Trophoblast cell (in vitro differentiated cells and primary cell): ENCODE measurements around the gene GPR143.

ENCODE experiments used
- DNase-seq, 2 donors: peaks; one replicate each; pipeline ENCODE4 v3.0.0-alpha.2; 2016
- H2AFZ ChIP-seq: 2 replicates; pipeline ENCODE4 v1.6.1; 2013; ENCODE audit warnings: low read length, moderate library complexity, mild to moderate bottlenecking; ENCODE audit not compliant: insufficient read depth, poor library complexity
- H2AK5ac ChIP-seq: 2 replicates; pipeline ENCODE4 v1.6.1; 2013; ENCODE audit warnings: mild to moderate bottlenecking, low read length
- H2BK120ac ChIP-seq: 2 replicates; pipeline ENCODE4 v1.6.1; 2013; ENCODE audit warnings: low read length, mild to moderate bottlenecking, moderate library complexity; ENCODE audit not compliant: insufficient read depth, poor library complexity
- H2BK12ac ChIP-seq: 2 replicates; pipeline ENCODE4 v1.6.1; 2013; ENCODE audit warnings: mild to moderate bottlenecking, low read length, moderate library complexity
- H2BK5ac ChIP-seq: 2 replicates; pipeline ENCODE4 v1.6.1; 2013; ENCODE audit warnings: low read length, low read depth, moderate library complexity, mild to moderate bottlenecking; ENCODE audit not compliant: poor library complexity
- H3K14ac ChIP-seq: 2 replicates; pipeline ENCODE4 v1.6.1; 2013; ENCODE audit warnings: mild to moderate bottlenecking, low read length
- H3K18ac ChIP-seq: 2 replicates; pipeline ENCODE4 v1.6.1; 2013; ENCODE audit warnings: mild to moderate bottlenecking, low read length
- H3K23ac ChIP-seq: 2 replicates; pipeline ENCODE4 v1.6.1; 2013; ENCODE audit warnings: low read length
- H3K27ac ChIP-seq: 2 replicates; pipeline ENCODE4 v1.5.1; 2013; ENCODE audit warnings: low read depth, mild to moderate bottlenecking, inconsistent platforms, low read length, moderate library complexity
- H3K27me3 ChIP-seq: 2 replicates; pipeline ENCODE4 v1.6.1; 2013; ENCODE audit warnings: inconsistent platforms, mild to moderate bottlenecking, low read length, moderate library complexity; ENCODE audit not compliant: insufficient read depth
- H3K36me3 ChIP-seq, 2 experiments: 1 replicate in 1 of 2; 2 replicates in 1 of 2; pipeline ENCODE4 v1.6.1; 2013; ENCODE audit warnings: low read length in 2 of 2, mild to moderate bottlenecking in 2 of 2, moderate library complexity in 1 of 2; ENCODE audit not compliant: insufficient read depth in 2 of 2, control insufficient read depth in 1 of 2
- H3K4ac ChIP-seq: 2 replicates; pipeline ENCODE4 v1.6.1; 2013; ENCODE audit warnings: low read depth, mild to moderate bottlenecking, low read length, moderate library complexity
- H3K4me1 ChIP-seq, 2 experiments: 1 replicate in 1 of 2; 2 replicates in 1 of 2; pipeline ENCODE4 v1.6.1; 2013; ENCODE audit warnings: low read length in 2 of 2, mild to moderate bottlenecking in 2 of 2, moderate library complexity in 1 of 2; ENCODE audit not compliant: insufficient read depth in 2 of 2, control insufficient read depth in 1 of 2
- H3K4me2 ChIP-seq: 2 replicates; pipeline ENCODE4 v1.6.1; 2013; ENCODE audit warnings: inconsistent platforms, mild to moderate bottlenecking, low read length, moderate library complexity
- H3K4me3 ChIP-seq: 2 replicates; pipeline ENCODE4 v1.5.1; 2013; ENCODE audit warnings: mild to moderate bottlenecking, low read depth, low read length, inconsistent platforms
- H3K79me1 ChIP-seq: one replicate; pipeline ENCODE4 v1.6.1; 2013; ENCODE audit warnings: low read length
- H3K79me2 ChIP-seq: 2 replicates; pipeline ENCODE4 v1.6.1; 2013; ENCODE audit warnings: low read length, mild to moderate bottlenecking; ENCODE audit not compliant: control insufficient read depth, insufficient read depth, poor library complexity
- H3K9ac ChIP-seq: 2 replicates; pipeline ENCODE4 v1.6.1; 2013; ENCODE audit warnings: mild to moderate bottlenecking, low read length
- H3K9me3 ChIP-seq: 2 replicates; pipeline ENCODE4 v1.6.1; 2013; ENCODE audit warnings: low read depth, mild to moderate bottlenecking, control low read depth, inconsistent platforms, low read length; ENCODE audit not compliant: insufficient read depth
- H4K12ac ChIP-seq: 2 replicates; pipeline ENCODE4 v1.6.1; 2013; ENCODE audit warnings: low read depth, mild to moderate bottlenecking, low read length, moderate library complexity
- H4K8ac ChIP-seq: 2 replicates; pipeline ENCODE4 v1.6.1; 2013; ENCODE audit warnings: low read depth, mild to moderate bottlenecking, low read length, moderate library complexity
- H4K91ac ChIP-seq: one replicate; pipeline ENCODE4 v1.6.1; 2013; ENCODE audit warnings: low read depth, mild to moderate bottlenecking, low read length, moderate library complexity
- WGBS: extraction: QIAGEN DNeasy Blood & Tissue Kit; methylation state at CpG from one replicate; pipeline ENCODE4 v1.1.7; 2013; ENCODE audit warnings: missing lambda C conversion rate; ENCODE audit not compliant: insufficient read length, insufficient coverage; ENCODE audit errors: extremely low coverage; 5-methylcytosine and 5-hydroxymethylcytosine counted together

GPR143 gene

DNA sequence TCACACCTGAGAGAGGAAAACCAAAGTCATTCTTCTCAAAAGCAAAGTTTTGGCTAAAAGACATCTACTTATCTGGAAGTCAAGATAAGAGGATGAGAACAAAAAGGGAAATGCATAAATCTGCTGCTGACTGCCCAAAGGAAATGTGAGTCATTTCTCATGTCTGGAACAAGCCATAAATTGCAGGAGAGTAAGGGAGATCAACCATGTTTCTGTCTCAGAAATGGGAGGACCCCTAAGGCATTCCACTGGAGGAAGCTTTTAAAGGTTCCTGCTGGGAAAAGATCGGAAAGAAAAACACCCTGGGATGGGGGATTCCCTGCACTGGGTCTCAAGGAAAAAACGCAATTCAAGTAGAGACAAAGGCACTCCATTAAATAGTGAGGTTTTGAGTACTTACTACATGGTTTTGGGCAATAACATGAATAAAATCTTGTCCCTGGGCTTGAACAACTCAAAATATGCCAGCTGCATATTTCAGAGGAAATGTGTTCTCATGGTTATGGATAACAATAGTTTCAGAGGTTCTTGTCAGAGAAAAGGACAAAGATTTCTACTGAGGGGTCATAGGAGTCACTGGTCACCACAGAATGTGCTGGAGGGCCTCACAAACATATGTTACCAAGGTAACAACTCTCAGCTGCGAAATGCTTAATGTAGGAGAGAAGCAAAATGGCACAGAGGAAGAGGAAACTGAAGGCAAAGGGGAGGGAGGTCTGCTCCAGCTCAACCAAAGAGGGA is 19.3 kb downstream of the GPR143 start:
- Histone ChIP-seq H2AK5ac (no peak overlapping the region), H4K12ac (no peak overlapping the region), H3K27ac (peak overlapping the region; percentile 92), H3K4me1 (peaks cover 9 to 14% of the 10 kb centered on the region in 2 experiments), H3K23ac (no peak overlapping the region), H4K8ac (no peak overlapping the region), H3K79me1 (peaks cover 13% of the 10 kb centered on the region), H4K91ac (peak overlapping the region; percentile 94), H3K27me3 (no peaks in the 10 kb centered on the region), H3K14ac (peak overlapping the region; percentile 61), H3K18ac (peak overlapping the region; percentile 0), H2BK120ac (peak overlapping the region; percentile 72), H2BK12ac (peak overlapping the region; percentile 71), H3K79me2 (peaks cover 2% of the 10 kb centered on the region), H3K4me3 (no peak overlapping the region), H3K36me3 (no peaks in the 10 kb centered on the region), H3K9me3 (no peaks in the 10 kb centered on the region), H2BK5ac (peak overlapping the region; percentile 79), H3K9ac (no peak overlapping the region), H3K4me2 (peak overlapping the region; percentile 39), H2AFZ (no peak overlapping the region), H3K4ac (no peak overlapping the region)
- WGBS: no CpG with 5 or more reads among the region's 3 CpGs
- peak; percentile 44 to 70 for DNase-seq

DNA sequence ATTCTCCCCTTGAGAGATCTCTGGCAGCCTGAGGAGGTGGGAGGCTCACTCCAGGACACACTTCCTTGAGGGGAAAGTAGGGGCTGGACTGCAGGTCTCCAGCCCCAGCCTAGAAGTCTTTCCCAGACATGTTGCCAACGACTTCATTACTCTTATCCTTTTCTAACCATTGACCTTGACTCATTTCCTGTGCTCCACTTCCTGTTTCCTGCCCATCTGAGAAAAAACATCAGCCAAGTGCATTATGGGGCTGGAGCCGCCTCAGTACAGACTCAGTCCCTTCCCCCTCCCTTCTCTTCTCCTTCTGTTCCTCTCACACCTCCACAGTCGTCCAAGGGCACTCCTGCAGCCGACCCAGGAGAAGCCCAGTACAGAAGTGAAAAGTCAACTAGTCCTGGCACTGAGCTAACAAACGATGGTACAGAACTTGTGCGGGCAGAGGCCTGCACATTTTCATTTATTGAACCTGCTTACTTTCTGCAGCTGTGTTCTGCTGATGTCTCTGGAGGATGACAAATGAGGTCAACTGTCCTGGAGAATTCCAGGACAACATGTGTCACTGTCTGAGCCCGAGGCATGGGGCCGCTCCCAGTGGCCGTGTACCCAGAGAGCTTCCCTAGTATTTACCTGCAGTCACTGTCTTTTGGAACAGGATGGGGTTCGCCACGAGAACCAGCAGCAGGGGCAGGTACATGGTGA is 20.1 kb downstream of the GPR143 start:
- Histone ChIP-seq H2AFZ (peak overlapping the region; percentile 23), H3K14ac (peak overlapping the region; percentile 75), H4K8ac (peak overlapping the region; percentile 71), H3K9me3 (no peaks in the 10 kb centered on the region), H3K79me2 (peaks cover 2% of the 10 kb centered on the region), H3K36me3 (no peaks in the 10 kb centered on the region), H3K4ac (no peak overlapping the region), H2BK12ac (peak overlapping the region; percentile 63), H3K27ac (peak overlapping the region; percentile 92), H3K18ac (peak overlapping the region; percentile 67), H4K91ac (peak overlapping the region; percentile 94), H3K23ac (no peak overlapping the region), H3K79me1 (peaks cover 13% of the 10 kb centered on the region), H4K12ac (peak overlapping the region; percentile 55), H3K27me3 (no peaks in the 10 kb centered on the region), H2AK5ac (no peak overlapping the region), H3K4me1 (peaks cover 6 to 14% of the 10 kb centered on the region in 2 experiments), H2BK5ac (peak overlapping the region; percentile 12), H3K4me3 (no peak overlapping the region), H2BK120ac (peak overlapping the region; percentile 20), H3K9ac (no peak overlapping the region), H3K4me2 (peak overlapping the region; percentile 39)
- peak; percentile 70 to 72 for DNase-seq
- no CpG with 5 or more reads among the region's 11 CpGs for WGBS

DNA sequence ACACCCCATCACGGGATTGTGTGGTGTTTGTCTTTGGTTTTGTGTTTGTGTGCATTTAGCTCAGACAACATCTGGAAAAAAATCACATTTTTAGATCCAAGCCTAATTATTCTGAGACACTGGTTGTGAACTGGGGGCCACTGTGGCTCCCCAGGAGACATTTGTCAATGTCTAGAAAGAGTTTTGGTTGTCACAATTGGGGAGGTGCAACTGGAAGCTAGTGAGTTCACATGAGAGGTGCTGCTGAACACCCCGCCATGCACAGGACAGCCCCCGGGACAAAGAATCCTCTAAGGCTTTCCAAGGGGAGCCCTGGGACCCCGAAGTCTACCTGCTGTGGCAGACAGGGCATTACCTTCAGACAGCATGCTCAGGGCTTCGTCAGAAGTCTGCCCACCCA is 26.5 kb downstream of the GPR143 start:
- Histone ChIP-seq H3K27ac (no peak overlapping the region), H3K79me1 (peaks cover 2% of the 10 kb centered on the region), H3K23ac (no peak overlapping the region), H3K18ac (no peak overlapping the region), H2AK5ac (no peak overlapping the region), H2BK12ac (peak overlapping the region; percentile 76), H4K8ac (no peak overlapping the region), H2BK120ac (peak overlapping the region; percentile 39), H3K9ac (no peak overlapping the region), H3K4ac (no peak overlapping the region), H4K12ac (no peak overlapping the region), H3K79me2 (no peaks in the 10 kb centered on the region), H2AFZ (no peak overlapping the region), H3K27me3 (no peaks in the 10 kb centered on the region), H3K4me3 (no peak overlapping the region), H3K36me3 (no peaks in the 10 kb centered on the region), H3K14ac (peak overlapping the region; percentile 44), H3K4me1 (peaks cover 0 to 2% of the 10 kb centered on the region in 2 experiments), H2BK5ac (no peak overlapping the region), H3K9me3 (no peaks in the 10 kb centered on the region), H4K91ac (peak overlapping the region; percentile 38), H3K4me2 (no peak overlapping the region)
- DNase-seq: no peak
- no CpG with 5 or more reads among the region's 5 CpGs for WGBS

DNA sequence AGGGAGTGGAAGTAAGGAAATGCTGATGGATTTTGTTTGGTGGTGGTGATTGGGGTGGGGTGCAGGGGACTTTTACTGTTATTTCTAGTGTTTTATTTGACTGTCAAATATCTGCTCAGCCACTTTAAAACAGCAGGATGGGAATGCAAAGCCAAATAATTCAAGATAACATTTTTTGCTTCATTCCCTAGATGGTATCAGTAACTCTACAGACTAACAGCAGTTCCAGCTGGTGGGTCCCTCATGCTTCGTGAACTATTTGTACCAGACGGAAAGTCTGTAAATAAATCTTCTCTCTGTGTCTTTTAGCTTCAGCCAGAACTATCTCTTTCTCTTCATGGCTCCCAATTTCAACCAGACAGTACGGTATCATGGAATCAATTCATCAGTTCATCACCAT is 27.5 kb downstream of the GPR143 start:
- no peaks in the 10 kb centered on the region for H3K79me2 ChIP-seq
- H3K4ac ChIP-seq: no peak overlapping the region
- H3K36me3 ChIP-seq: no peaks in the 10 kb centered on the region
- no peak overlapping the region for H4K8ac ChIP-seq
- H2BK12ac ChIP-seq: no peak overlapping the region
- no peak overlapping the region for H3K18ac ChIP-seq
- H3K23ac ChIP-seq: no peak overlapping the region
- no peak overlapping the region for H3K9ac ChIP-seq
- no peak overlapping the region for H3K4me2 ChIP-seq
- H4K12ac ChIP-seq: no peak overlapping the region
- no peak overlapping the region for H4K91ac ChIP-seq
- no peak overlapping the region for H2AFZ ChIP-seq
- no peak overlapping the region for H2BK5ac ChIP-seq
- H3K4me3 ChIP-seq: no peak overlapping the region
- no peak overlapping the region for H2AK5ac ChIP-seq
- no peaks in the 10 kb centered on the region for H3K9me3 ChIP-seq
- peak; percentile 21 to 72 for DNase-seq
- WGBS: no CpG with 5 or more reads among the region's 3 CpGs
- H3K4me1 ChIP-seq: peaks cover 0 to 2% of the 10 kb centered on the region in 2 experiments
- H3K79me1 ChIP-seq: peaks cover 2% of the 10 kb centered on the region
- H3K27me3 ChIP-seq: no peaks in the 10 kb centered on the region
- H3K14ac ChIP-seq: no peak overlapping the region
- no peak overlapping the region for H2BK120ac ChIP-seq
- no peak overlapping the region for H3K27ac ChIP-seq
